H1 (cell line): ENCODE measurements around the gene POU6F2. TPM values are rescaled to one million over a fixed set of nuclear protein-coding genes. Genes with fewer than 3 reads are reported as not detected.

Source experiments
- E2F6 ChIP-seq: IDR thresholded peaks from 2 replicates; pipeline ENCODE4 v1.6.1; 2012; ENCODE audit warnings: inconsistent platforms
- NRF1 ChIP-seq: IDR thresholded peaks from 2 replicates; pipeline ENCODE4 v1.6.1; 2011; ENCODE audit warnings: mild to moderate bottlenecking, low read depth, low read length, improper control_type of control experiment
- POLR2AphosphoS5 ChIP-seq: IDR thresholded peaks from 2 replicates; pipeline ENCODE4 v1.6.1; 2011; ENCODE audit warnings: low read depth, low read length
- RXRA ChIP-seq: IDR thresholded peaks from 2 replicates; pipeline ENCODE4 v1.6.1; 2011; ENCODE audit warnings: low read depth, mild to moderate bottlenecking, low read length, moderate library complexity; ENCODE audit not compliant: insufficient read depth
- polyA plus RNA-seq, 7 experiments: library from polyadenylated mRNA; depleted of rRNA in 3 of 7; stranded (reverse) in 5 of 7; unstranded in 2 of 7; fragments of >200 nt in 5 of 7; fragments of 200-250 nt in 2 of 7; gene quantifications; 1 replicate in 5 of 7; 2 replicates in 1 of 7; 4 replicates in 1 of 7; pipeline versions ENCODE4 v1.2.1 to v1.2.3, GENCODE V29; 2011 to 2013; ENCODE audit warnings: missing spikeins in 2 of 7, mixed read lengths in 2 of 7
- total RNA-seq: library from RNA; stranded (reverse); fragmentation: NEBNext Ultra II Directional; extraction: Animal tissue kit (Norgen Biotek cat#: 25700); gene quantifications from 2 replicates; pipeline ENCODE4 v1.2.1, GENCODE V29; 2021

The POU6F2 gene
- total and polyA plus RNA-seq, 2 of the 8 experiments (the other 6 are each of a cell fraction or from before 2014, with no cell fraction given), result 1.1 to 2.0 TPM

GRCh38 chr7:39408906-39409305 is 431.2 kb downstream of the POU6F2 start (continued):
- TF ChIP-seq POLR2AphosphoS5, result no peak
- no peak for TF ChIP-seq RXRA
- TF ChIP-seq E2F6, result no peak
- TF ChIP-seq NRF1, result no peak
